Measurements from ENCODE around the gene CAMK1D. TPM values are rescaled to one million over a fixed set of nuclear protein-coding genes. Genes with fewer than 3 reads are reported as not detected.

Gene CAMK1D
- total RNA-seq, 1 experiment from 2014 or later, result 6.3 TPM

DNA sequence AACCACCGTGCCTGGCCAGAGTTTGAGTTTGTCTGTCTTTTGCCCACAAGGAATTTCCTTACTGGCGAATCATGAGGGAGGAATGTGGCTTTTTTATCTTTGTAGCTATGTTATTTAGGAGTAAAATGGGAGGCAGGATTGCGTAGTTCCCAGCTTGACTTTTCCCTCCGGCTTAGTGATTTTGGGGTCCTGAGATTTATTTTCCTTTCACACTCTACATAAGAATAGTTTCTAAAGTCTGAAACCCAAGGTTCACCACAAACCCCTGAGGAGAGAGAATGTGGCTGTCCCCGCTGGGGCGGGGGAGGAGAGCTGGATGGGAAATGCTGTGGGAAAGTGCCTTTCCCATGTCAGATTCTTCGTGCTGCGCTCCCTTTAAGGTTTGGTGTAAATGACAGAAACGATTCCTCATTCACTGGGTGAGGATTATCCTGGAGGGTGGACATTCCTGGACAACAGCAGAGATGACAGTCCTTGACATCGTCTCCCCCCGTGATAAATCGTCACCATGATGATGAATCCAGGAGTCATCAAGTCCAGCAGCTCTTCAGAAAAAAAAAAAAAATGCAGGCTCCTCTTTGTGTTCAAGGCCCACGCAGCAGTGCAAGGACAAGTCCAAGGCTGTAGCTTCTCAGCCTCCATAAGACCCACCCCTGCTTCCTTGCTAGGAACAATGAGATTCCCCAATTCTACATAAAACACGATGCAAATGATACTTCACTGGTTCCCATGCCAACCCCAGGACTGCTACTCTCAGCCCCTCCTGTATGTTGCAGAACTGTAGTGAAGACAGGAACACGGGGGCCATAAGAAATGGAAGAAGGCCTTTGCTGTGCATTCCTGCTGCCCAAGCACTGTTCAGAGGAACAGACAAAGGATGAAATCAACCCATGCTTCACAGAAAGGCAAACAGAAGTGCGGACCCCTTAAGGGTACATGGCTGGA is 419.1 kb downstream of the CAMK1D start:
- DNase-seq, result no peak
- no peak overlapping the region for H2BK12ac ChIP-seq (ENCODE audit: insufficient read length, low read depth, low read length)
- H3K23me2 ChIP-seq (ENCODE audit: insufficient read length, low read depth, low read length, poor library complexity, severe bottlenecking), result no peaks in the 10 kb centered on the region
- no CpG with 5 or more reads among the region's 16 CpGs for WGBS (ENCODE audit: extremely low coverage, insufficient read length, low lambda C conversion rate)
- H3K27me3 ChIP-seq (ENCODE audit: insufficient read depth, low read length), result no peaks in the 10 kb centered on the region
- H3T11ph ChIP-seq (ENCODE audit: low read length), result no peak overlapping the region
- H3K4me3 Mint-ChIP-seq, result peak overlapping the region; percentile 46 to 59
- H3K79me2 ChIP-seq (ENCODE audit: insufficient read depth, low read length), result no peaks in the 10 kb centered on the region
- peaks cover 0 to 7% (median 7%) of the 10 kb centered on the region in 3 experiments; a peak in 4 of 7 replicates for H3K36me3 Mint-ChIP-seq (ENCODE audit: insufficient read depth in 1 of 3, low read depth in 3 of 3)
- H3K18ac ChIP-seq (ENCODE audit: insufficient read length, low read depth, low read length), result no peak overlapping the region
- peaks cover 10% of the 10 kb centered on the region for H3K27me3 Mint-ChIP-seq (ENCODE audit: low read depth)
- H2AK5ac ChIP-seq (ENCODE audit: insufficient read length, low read length), result no peak overlapping the region
- H4K20me1 ChIP-seq (ENCODE audit: control insufficient read depth, insufficient read depth, insufficient read length), result no peaks in the 10 kb centered on the region
- no peak overlapping the region for H3K9ac ChIP-seq (ENCODE audit: extremely low read depth, insufficient read length, low read length)
- peaks cover 13% of the 10 kb centered on the region; the same call in 1 of the 2 replicates for H3K4me1 ChIP-seq (ENCODE audit: insufficient read depth, low read length)
- no peak overlapping the region; the same call in 1 of the 2 replicates for H3K14ac ChIP-seq (ENCODE audit: insufficient read depth, low read length)
- H3K9me3 ChIP-seq (ENCODE audit: control insufficient read depth, low read depth, low read length), result no peaks in the 10 kb centered on the region
- no peak overlapping the region for H4K8ac ChIP-seq (replicated peaks; ENCODE audit: insufficient read length, low read depth, low read length)
- no peak overlapping the region for H2AFZ ChIP-seq (ENCODE audit: low read length)
- H3K4me2 ChIP-seq (ENCODE audit: insufficient read depth, insufficient read length, low read length), result peak overlapping the region; percentile 23
- H3K4ac ChIP-seq (ENCODE audit: low read depth, low read length), result no peak overlapping the region
- TF ChIP-seq, protein P1, sequence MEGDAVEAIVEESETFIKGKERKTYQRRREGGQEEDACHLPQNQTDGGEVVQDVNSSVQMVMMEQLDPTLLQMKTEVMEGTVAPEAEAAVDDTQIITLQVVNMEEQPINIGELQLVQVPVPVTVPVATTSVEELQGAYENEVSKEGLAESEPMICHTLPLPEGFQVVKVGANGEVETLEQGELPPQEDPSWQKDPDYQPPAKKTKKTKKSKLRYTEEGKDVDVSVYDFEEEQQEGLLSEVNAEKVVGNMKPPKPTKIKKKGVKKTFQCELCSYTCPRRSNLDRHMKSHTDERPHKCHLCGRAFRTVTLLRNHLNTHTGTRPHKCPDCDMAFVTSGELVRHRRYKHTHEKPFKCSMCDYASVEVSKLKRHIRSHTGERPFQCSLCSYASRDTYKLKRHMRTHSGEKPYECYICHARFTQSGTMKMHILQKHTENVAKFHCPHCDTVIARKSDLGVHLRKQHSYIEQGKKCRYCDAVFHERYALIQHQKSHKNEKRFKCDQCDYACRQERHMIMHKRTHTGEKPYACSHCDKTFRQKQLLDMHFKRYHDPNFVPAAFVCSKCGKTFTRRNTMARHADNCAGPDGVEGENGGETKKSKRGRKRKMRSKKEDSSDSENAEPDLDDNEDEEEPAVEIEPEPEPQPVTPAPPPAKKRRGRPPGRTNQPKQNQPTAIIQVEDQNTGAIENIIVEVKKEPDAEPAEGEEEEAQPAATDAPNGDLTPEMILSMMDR (conservative IDR thresholded peaks at IDR 0.05), result no peak
- H2BK15ac ChIP-seq (ENCODE audit: low read depth, low read length), result no peak overlapping the region
- H4K5ac ChIP-seq (ENCODE audit: insufficient read length, low read depth, low read length), result no peak overlapping the region
- no peak overlapping the region for H3K23ac ChIP-seq (ENCODE audit: insufficient read length, low read depth, low read length)
- H4K91ac ChIP-seq (ENCODE audit: insufficient read length, low read depth, low read length), result no peak overlapping the region
- H3K27ac ChIP-seq (ENCODE audit: insufficient read length, low read depth, low read length), result no peak overlapping the region
- H2BK120ac ChIP-seq (ENCODE audit: low read depth, low read length, poor library complexity, severe bottlenecking), result no peak overlapping the region
- H3K4me1 Mint-ChIP-seq, result peaks cover 50 to 64% of the 10 kb centered on the region in 2 experiments
- no peak overlapping the region for H3K56ac ChIP-seq (ENCODE audit: insufficient read length, low read depth, low read length)
- no peak overlapping the region for H2BK5ac ChIP-seq (ENCODE audit: insufficient read length, low read length)
- H2BK20ac ChIP-seq (ENCODE audit: low read depth, low read length, poor library complexity, severe bottlenecking), result no peak overlapping the region
- no peaks in the 10 kb centered on the region for H3K79me1 ChIP-seq (ENCODE audit: insufficient read depth, low read depth, low read length, poor library complexity, severe bottlenecking)
- peak overlapping the region; percentile 67 to 95 (median 83) for H3K27ac Mint-ChIP-seq
- H3K9me3 Mint-ChIP-seq, result peaks cover 0 to 4% of the 10 kb centered on the region in 2 experiments; a peak in 2 of 5 replicates

All from H9 (cell line).